ENCODE results near the gene DOK4.
"Not testable (repeated sequence)": the region's sequence is repeated elsewhere in the genome, so short reads cannot be mapped to it uniquely, and the experiment has no call there.

The DOK4 gene

DNA sequence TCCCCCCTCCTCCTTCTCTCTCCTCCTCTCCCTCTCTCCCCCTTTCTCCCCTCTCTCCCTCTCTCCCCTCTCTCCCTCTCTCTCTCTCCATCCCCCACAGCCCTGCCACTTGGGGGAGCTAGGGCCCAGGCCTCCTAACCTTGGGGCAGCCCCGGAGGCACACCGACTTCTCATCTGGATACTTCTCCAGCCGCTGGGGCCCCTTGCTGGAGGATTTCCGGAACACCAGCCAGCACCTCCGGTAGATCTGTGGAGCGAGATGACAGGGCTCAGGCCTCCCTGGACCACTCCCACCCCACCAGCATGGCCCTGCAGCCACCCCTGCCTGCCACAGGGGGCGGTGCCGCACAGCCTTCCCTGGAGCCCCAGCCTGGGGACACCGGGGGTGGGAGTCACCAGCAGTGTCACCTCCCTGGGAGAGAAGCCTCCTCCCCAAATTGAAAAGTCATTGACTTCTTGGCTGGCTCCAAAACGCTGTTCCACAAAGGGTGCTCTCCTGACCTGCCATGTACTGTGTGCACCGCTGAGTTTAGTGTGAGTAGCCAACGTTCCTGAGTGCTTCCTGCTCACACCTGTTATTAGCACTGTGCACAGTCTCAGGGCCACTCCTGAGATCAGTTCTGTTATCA is 10.5 kb downstream of the DOK4 start:
- peak; percentile 73 to 82 for DNase-seq

DNA sequence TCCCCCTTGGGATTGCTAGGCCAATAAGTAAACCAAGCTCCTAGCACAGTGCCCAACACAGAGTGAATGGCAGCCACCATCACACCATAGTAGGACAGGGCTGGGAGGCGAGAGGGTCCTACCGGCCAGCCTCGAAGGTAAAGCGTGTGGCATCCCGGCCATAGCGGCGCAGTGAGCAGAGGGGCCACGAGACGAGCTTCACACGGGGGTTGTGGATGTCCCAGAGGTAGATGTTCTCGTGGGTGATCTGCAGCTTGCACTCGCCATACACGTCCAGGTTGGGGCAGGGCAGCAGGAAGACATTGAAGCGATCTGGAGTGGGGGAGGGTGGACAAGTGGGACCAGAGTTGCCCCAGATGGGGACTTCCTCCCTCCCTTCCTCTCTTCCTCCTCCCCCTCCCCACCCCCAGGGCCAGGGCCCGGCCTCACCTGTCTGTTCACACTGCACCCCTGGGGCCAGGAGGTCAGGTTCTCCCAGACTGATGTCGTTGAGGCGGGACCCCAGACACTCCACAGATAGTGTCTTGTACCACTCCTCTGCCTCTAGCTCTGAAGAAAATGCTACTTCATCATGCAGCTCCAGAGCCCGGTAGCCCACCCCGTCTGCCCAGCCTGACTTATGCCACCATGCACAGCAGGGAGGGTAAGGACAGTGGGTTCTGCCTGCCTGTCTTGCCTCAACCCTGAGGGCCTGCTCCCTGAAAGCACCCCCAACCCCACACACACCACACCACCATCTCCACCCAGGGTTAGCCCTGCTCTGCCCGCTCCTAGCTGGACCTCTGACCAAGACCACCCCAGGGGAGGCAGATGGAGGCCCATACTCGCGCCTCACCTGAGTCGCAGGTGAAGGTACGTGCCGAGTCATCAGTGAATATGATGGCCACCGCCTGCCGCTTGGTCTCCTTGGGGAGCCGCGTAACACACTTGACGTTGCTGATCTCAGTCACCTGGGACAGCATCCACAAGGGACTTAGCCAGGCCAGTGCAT is 11.3 kb downstream of the DOK4 start:
- DNase-seq = no peak

DNA sequence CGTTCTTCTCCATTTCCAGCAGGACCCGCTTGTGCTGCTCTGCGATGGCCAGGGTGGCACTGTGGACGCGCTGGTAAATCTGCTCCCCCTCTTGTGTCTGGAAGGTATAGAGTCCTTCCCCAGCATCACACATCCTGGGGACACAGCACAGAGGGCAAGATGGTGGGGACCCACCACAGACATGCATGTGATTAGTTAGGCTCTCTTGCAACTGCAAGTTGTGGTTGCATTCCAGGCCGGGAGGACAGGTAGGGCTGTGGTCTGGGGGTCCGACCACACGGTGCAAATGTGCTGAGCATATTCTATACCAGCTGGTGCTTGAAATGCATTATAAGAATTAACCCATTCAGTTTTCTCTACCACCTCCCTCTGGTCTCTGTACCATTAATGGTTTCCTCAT is 12.4 kb downstream of the DOK4 start:
- no peak for DNase-seq

DNA sequence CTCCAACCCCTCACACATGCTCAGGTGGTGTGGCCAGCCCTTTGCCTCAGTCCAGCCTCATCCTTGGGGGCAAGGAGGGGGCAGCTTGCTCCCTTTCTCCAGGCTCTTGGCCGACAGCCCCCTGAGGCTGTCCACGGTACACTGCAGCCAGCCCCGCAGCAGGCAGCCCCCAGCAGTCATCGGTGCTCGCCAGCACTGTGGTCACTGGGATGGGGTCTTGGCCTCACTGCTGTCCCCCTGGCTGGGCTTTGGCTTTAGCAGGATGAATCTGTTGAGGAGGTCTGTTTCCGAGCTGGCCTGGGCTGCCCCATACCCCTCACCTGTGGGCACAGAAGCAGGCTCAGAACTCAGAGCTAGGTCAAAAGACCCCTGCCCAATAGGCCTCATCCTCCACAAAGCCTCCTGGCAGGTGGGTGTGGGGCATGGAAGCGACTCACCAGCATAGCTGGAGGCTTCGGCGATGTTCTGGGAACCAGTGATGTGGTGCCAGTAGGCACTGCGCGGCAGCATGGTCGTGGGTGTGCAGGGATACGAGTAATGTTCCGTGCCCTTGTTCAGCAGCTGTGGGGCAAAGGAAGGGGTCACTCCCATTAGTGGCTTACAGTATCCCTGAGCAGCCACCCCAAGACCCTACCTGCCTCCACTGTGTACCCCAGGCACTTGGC is 13.0 kb downstream of the DOK4 start:
- DNase-seq = no peak

DNA sequence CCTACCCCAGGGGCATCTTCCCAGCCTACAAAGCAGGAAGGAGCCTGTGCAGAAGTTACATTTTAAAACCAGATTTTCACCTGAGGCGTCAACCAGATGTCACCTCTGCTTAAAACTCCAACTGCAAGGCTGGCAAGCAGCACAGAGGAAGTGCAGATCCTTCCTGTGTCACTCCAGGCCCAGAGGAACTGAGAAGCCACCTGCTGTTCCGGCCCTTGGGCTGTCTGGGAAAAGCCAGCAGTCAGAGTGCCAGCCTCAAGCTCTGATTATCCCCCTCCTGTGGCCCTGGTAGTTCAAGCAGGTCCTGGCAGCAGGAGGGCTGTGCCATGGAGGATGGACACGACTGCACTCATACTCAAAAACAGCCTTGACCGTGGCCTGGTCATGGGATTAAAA is 13.6 kb downstream of the DOK4 start:
- DNase-seq = no peak

DNA sequence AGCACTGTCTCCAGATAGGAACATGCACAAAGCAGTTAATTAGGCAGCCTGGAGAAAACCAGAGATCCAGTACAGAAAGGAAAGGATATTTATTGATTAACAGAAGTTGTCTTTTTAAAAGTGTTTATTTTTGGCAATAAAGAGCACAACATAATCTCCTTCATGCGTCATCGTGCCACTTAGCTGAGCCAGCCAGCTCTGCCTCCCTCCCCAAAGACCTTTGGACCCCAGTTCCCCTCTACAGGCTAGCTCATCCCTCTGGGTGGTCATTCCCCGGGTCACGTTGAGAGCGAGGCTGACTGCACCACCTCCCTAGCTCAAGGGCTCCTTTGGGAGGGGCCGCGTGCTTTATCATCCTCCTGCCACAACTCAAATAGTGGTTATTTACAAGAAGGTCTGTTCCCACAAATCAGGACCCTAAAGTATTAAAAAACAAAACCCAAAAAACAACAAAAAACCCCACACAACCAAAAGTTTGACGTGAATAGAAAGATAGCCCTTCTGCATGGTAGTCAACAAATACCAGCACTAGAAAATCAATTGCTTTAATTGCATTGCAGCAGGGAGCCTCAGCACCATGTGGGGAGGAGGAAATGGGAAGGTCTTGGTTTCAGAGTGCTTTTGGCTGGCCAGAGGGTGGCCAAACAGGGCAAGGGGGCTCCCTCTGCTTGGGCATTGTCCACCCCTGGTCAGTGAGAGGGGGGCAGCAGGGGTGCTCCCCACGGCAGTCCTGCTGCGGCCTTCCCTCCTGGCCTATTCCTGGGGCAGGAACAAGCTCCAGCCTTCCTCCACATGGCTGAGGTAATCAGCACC is 14.2 kb downstream of the DOK4 start:
- no peak for DNase-seq

DNA sequence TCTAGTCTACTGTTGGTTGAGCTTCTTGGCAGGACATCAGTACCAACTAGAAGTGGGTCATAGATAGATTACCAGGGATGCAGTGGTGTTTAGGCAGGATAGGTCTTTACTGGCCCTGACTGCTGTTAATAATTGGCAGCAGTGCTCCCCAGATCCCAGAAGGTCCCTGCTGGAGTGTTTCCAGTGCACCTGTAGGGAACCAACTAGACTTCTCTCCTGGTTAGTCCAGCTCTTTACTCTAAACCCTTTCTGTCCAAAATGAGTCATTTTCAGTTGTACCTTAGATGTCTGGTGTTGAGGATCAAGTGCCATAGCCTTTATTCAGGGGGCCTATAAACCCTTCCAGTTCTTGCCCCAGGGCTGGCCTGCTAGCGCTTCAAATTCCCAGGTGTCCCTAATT is 15.1 kb downstream of the DOK4 start:
- no peak for DNase-seq

DNA sequence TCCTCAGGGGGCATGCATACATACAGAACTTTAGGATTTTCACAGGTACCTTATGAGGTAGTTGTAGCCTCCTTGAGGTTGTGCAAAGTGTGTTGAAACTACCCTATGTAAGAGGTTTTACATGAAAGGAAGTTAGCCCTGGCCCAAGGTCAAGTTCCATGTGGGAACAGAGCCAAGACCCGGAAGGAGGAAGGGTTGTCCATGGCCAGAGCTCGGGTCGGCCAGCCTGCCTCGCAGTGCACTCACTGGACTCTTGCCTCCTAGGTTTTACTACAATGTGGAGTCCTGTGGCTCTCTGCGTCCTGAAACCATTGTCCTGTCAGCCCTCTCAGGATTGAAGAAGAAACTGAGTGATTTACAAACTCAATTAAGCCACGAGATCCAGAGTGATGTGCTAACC is 15.6 kb downstream of the DOK4 start:
- DNase-seq = no peak

DNA sequence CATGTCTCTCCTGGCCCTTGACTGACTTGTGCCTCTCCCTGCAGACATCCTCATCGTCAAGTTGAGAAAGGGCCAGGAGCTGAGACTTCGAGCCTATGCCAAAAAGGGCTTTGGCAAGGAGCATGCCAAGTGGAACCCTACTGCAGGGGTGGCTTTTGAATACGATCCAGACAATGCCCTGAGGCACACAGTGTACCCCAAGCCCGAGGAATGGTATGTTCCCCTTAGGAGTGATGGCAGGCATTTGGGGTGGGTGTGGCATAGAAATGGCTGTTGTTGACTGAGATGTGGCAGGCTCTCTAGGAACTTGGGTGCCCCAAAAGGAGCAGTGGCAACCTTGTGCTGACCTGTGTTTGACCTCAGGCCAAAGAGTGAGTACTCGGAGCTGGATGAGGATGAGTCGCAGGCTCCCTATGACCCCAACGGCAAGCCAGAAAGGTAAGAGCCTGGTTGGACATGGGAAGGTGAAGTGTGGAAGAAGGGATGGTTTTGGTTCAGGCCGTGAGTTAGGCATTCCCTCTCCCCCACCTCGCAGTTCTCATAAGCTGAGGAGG is 16.3 kb downstream of the DOK4 start:
- DNase-seq = no peak

DNA sequence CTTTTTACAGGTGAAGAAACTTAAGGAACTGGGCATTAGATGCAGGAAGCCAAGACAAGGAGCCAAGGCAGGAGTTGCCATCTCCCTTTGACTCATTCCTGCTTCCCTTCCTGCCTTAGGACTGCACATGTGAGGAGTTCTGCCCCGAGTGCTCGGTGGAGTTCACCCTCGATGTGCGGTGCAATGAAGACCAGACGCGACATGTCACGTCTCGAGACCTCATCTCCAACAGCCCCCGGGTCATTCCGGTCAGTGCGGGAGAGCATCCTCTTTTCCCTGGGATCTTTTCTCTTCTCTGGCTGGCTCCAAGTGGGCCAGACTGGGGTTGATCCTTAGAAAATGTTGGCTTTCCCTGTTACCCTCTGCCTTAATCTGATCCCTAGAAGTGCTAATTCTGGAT is 17.2 kb downstream of the DOK4 start:
- DNase-seq = no peak

DNA sequence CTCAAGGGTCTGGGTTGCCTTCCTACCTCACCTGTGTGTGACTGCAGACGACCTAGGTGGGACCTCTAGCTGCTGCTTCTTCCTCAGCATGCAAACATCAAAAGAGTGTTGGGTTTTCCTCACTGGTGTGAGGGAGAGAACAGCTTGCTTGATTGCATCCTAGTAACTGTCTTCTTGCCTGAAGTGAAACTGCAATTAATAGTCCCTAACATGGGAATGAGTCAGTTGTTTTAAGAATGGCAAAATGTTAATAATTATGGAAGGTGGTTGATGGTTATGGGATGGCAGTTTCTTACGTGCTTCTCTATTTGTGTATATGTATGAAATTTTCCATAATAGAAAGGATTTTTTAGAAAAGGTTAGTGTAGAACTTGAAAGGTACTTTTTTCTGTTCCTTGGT is 17.9 kb downstream of the DOK4 start:
- DNase-seq = no peak

DNA sequence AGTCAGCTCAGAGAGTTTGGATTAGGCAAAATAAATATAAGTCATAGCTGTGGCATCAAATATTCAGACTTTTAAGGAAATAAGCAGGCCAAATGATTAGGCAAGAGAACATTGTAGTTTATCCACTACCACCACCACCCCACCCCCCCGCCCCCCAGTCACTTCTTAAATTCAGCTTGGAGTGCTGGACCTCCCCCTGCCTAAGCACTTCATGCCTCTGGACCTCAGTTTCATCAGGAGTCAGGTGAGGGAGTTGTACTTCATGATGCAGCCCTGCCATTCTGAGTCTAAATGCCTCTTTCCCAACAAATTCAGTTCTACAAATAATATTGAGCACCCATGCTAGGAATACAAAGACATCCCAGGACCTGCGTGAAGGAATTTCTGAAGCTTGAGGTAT is 21.8 kb downstream of the DOK4 start:
- no peak for DNase-seq

DNA sequence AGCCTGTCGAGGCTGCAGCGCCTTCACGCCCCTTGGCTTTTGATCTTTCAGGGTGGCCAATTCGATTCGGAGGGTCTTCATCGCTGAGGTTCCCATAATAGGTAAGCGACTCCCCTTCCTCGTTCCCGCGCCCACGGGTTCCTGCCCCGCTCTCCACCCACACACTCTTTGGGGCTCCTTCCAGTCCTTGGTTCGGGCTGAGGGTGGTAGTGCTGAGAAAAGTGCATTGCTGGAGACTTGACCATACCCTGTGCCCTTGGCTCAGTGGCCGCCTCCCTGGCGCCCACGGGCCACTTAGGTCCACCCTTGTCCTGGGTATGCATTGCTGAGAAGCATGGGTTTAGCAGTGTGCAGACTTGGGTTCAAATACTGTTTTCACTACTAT is 23.3 kb downstream of the DOK4 start:
- DNase-seq = peak in 1 of 2 experiments; percentile 17

DNA sequence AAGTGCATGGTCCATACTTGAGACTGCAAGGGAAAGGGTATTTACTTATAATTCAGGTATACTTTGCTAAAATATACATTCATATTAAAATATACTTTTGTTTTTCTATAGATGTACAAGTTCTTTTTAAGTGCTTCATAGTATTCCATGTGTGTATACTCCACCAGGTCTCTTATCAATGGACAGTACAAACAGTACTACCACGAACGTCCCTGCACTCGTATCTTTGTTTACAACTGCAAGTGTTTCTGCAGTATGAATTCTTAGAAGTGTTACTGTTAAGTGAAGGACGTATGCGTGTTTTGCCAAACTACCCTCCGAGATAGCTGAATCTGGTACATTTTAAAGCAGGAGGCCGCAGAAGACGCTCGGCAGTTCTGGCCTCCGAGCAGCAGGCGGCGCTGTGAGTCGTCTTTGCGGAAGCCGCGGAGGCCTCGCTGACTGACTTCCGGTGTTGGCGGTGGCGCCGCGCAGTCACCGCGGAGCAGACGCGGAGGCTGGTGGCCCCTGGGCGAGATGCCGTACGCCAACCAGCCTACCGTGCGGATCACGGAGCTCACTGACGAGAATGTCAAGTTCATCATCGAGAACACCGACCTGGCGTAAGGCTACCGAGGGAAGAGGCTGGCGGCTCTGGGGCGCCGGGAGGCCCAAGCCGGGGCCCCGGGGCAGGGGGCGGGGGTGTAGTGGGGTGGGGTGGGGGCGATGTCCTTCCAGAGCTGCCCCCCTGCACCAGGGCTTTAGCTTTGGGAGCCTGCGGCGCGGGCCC is 23.9 kb downstream of the DOK4 start, which contains the start of gene POLR2C:
Gene POLR2C, plus strand, starts transcription at position 471 of the 769 bp plus-strand sequence. Its CDS starts 46 bp downstream, at position 517.
- DNase-seq = peak; percentile 94

DNA sequence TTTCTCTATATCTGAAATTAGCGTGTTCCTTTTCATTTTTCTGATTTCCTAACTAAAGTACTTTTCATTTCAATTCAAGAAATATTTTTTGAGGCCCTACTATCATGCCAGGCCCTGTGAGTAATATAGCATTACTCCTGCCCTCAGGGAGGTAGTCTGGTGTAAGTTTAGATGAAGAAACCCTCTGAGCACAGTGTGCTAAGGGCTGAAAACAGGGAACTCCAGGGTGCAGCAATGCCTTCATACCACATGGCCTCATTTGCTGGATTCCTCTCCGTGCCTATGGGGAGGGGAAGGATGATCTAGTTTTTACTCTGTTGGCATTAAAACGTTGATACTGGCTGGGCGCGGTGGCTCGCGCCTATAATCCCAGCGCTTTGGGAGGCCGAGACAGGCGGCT is 34.3 kb downstream of the DOK4 start:
- no peak for DNase-seq

DNA sequence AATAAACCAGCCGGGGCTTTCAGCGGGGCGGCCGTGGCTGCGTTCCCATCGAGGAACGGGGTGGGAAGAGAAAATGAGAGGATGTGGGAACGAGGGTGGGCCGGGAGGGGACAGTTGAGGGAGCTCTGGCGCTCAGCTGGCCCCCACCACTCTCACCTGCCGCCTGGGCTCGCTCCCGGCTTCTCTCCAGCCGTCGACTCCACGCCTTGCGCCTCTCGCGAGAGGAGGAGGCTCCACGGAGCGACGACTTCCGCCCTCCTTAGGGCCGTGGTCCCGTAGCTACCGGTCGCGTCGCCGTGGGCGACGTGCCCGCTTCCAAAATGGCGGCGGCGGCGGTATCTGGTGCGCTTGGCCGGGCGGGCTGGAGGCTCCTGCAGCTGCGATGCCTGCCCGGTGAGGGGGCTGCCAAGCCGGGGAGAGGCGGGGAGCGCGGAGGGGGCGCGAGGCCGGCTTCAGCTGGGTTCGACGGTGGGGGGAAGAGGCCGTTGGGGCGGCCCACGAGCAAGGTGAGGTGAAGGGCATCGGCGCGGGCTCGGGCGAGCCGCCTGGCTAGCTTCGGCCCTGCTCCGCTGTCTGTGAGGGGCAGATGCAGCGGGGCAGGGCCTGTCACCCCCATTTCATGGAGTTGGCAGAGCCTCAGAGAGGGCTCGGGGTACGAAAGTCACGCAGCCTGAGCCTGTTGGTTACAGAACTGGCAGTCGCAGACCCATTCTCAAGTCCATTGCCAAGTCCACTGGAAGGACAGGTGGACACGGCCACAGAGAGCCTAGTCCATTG is 38.9 kb downstream of the DOK4 start, which contains the start of the genes CIAPIN1 and COQ9:
Gene CIAPIN1, minus strand, starts transcription at position 200 of the 777 bp plus-strand sequence. CDS start 6,457 bp downstream, outside the sequence.
Gene COQ9, plus strand, starts transcription at position 294 of the 777 bp plus-strand sequence. Its CDS starts 27 bp downstream, at position 321.
- peak; percentile 90 to 93 for DNase-seq

DNA sequence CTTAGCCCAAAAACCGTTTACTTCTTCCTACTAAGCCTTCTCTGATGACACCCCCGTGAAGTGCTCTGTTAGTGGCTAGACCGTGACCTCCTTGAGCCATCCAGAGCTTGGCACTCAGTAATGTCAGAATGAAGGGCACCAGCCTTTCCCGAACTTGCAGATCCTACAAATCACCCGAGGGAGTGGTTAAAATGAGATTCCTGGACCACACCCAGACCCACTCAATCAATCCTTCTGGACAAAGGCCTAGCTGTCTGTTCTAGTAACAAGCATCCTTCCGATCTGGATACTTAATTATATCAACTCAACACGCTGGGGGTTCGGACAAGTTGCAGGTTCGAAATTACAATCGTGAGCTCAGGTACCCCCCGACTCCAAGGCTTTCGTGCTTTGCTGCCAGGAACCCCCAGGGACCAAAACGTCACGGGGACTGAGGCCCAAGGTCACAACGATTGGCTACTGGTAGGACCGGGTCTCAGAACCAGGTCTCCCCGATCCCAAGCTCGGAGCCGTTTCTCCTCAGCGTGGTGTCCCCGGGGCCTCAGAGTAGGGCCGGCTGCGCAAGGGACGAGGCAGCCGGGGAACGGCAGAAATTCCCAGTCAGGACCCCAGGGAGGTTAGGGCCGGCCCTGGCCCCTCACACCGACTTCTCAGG is 39.6 kb downstream of the DOK4 start:
- DNase-seq = peak in 1 of 2 experiments; percentile 42

DNA sequence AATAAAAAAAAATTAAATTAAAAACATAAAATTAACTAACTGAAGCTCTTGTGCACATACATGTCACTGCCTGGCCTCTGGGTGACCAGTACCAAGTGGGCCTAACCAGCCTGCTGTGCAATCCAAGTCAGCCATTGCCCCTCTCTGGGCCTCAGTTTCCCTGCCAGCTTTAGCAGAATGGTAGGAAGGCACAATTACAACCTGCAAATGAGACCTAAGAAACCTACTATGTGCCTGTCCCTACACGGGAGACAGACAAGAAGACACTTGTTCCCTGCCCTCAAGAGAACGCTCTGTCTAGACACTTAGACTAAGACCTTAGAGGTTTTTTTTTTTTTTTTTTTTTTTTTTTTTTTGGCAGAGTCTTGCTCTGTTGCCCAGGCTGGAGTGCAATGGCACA is 40.8 kb downstream of the DOK4 start:
- no peak for DNase-seq

DNA sequence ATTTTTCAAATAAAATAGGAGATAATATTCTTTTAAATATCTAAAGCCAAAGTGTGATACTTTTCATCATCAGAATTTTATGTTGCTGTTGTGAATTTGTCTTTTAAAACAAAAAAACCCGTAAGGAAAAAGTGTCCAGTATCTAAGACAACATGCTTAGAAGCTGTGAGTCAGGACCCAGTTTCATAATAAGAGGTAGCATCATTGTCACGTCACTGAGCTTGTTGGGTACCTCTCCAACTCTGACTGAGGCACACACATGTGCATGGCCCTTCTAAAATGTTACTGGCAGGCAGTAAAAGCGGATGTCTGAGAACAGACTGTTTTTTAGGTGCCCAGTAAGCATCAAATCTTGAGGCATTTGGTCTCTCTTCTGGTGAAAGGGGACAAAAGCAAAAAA is 41.6 kb downstream of the DOK4 start:
- no peak for DNase-seq

DNA sequence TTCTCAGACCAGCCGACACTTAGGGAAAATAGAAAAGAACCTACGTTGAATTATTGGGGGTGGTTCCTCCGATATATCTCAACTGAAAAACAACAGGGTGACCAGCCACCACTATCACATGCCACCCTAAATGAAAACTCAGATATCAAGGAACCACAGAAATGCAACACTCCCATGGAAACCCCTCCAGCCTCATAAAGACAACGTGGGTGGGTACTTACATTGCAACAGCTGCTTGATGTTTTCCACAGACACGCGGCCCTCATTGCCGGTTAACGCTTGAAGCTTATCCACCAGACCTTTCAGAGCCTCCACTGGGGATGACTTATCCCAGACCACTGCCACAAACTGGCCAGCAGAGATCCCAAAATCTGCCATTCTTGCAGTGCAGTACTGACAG is 45.7 kb downstream of the DOK4 start:
- not testable (repeated sequence) for DNase-seq

All from activated CD4-positive, alpha-beta T cell treated with anti-CD3 and anti-CD28 coated beads, Interleukin-2, amount 50 U/mL, for 48 hours (primary cell).